HG02798 (cell line): ENCODE data around the gene GH1.
"Not testable (repeated sequence)": the region's sequence is repeated elsewhere in the genome, so short reads cannot be mapped to it uniquely, and the experiment has no call there.

Experiments
- ATAC-seq: cut with Tn5 transposase; IDR thresholded peaks from one replicate; pipeline ENCODE4 v1.9.1; 2021; ENCODE audit warnings: mild to moderate bottlenecking; ENCODE audit not compliant: unreplicated experiment, poor library complexity

GH1 gene

GRCh38 chr17:63918789-63919305, at the start of gene GH1:
Gene GH1 (minus strand): TSS chr17:63918839. CDS start chr17:63918776, 63 bp downstream.
- not testable (repeated sequence) for ATAC-seq

DNA sequence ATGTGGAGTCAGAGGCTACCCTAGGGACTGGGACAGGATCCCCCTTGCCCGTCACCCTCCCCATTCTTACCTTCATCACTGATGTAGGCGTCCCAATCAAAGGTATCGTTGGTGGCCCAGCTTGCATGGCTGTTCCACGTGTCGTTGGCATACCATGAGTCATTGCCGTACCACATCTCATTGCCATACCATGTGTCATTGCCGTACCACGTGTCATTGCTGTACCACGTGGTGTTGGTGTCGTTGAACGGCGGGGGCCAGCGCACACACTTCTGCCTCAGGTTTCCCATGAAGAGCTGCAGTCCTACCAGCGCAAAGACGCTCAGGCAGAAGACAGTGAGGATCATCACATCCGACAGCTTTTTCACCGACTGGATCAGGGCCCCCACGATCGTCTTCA, 49.3 kb upstream of the GH1 start:
- no peak for ATAC-seq

- no peak for ATAC-seq
Observed at GRCh38 chr17:63966646-63967264, 48.1 kb upstream of the GH1 start.

DNA sequence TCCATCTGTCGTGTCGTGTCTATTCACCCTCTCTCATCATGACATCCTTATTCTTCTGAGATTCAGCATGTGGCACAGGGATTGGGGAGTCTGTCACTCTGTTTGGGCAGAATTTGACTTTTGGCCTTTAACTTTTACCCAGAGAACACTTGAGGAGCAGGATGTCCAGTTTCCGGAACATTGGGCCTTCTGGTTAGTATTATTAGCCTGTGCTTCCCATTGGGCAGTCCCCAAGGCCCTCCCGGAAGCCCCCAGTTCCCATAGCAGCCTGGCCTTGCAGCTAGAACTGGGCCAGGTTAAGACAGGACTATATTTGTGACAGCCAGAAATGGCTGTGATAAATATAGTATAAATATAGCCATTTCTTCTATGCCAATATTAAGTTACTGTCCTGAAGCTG, 44.5 kb upstream of the GH1 start:
- ATAC-seq, result no peak

GRCh38 chr17:63962298-63962744, 43.7 kb upstream of the GH1 start:
- ATAC-seq, result no peak

DNA sequence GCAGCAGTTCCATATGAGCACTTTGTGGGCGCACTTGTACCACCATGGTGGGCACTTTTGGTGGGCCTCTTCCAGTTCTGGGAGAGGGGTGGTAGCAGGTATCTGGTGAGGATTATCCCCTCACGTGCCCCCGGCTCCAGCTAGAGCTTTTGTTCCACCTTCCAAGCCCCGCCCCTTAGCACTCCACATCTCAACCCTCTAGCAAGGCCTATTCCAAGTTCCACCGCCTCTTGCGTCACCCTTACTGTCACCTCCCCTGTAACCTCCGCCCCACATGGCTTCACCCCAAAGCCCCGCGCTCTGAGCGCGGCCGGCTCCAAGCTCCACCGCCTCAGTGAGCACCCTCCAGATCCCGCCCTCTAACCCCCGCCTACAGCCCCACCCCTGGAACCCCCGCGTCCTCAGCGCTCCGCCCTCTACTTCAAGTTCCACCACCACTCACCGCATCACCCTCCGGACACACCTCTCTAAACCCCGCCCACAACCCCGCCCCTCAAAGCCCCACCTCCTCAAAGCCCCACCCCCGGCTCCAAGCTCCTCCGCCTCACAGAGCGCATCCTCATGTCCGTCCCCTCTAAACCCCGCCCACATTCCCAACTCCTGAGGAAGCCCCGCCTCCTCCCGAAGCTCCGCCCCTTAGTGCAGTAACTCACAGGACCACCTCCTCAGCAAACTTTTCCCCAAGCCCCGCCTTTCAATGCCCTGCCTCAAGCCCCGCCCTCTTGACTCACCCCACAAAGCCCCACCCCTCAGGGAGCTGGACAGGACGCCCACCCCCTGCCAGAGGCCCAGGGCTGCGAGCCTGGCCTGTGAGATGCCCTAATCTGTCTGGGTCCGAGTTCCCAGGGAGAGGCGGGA, 42.9 kb upstream of the GH1 start:
- ATAC-seq, result peak; percentile 37

DNA sequence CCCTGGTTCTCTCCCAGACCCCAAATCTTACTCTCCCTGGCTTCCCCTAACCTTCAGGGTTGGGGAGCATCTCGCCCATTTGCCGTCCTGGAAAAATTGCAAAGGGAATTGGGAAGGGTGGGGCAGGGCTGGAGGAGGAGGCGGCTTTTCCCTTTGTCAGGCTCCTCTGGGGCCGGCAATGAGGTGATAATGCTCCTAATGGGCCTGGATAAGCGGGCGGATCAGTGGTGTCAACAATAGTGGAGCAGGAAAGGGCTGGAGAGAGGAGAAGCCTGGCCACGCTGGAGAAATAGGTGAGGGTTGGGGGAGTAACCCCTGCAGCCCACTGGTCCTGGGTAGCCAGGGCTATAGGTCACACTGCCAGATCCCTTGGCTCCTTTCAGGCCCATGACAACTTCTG, 41.8 kb upstream of the GH1 start:
- no peak for ATAC-seq

GRCh38 chr17:63960006-63960405, 41.4 kb upstream of the GH1 start:
- ATAC-seq, result no peak

DNA sequence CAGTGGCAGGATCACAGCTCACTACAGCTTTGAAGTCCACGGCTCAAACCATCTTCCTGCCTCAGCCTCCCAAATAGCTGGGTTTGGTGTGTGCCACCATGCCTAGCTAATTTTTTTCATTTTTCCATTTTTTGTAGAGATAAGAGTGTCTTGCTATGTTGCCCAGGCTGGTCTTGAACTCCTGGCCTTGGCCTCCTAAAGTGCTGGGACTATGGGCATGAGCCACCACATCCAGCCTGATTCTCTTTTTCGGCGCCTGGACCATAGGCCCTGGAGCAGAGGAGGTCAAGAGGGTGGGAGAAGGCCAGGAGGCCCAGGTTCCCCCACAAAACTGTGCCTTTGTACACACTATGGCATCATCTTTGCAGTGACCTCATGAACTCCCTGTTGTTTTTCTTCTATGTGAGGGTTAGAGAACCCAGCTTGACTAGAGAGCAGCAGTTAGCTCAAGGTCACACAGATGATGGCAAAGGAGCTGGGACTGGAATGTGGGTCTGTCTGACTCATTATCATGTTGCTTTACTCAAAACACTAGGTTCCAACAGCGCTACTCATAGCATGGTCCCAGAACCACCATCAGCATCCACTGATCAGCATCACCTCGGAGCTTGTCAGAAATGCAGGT, 37.8 kb upstream of the GH1 start:
- no peak for ATAC-seq

GRCh38 chr17:63955791-63956190, 37.2 kb upstream of the GH1 start:
- no peak for ATAC-seq

GRCh38 chr17:63955232-63955631, 36.6 kb upstream of the GH1 start:
- ATAC-seq, result no peak

GRCh38 chr17:63954402-63955063, 35.9 kb upstream of the GH1 start:
- peak; percentile 43 for ATAC-seq

DNA sequence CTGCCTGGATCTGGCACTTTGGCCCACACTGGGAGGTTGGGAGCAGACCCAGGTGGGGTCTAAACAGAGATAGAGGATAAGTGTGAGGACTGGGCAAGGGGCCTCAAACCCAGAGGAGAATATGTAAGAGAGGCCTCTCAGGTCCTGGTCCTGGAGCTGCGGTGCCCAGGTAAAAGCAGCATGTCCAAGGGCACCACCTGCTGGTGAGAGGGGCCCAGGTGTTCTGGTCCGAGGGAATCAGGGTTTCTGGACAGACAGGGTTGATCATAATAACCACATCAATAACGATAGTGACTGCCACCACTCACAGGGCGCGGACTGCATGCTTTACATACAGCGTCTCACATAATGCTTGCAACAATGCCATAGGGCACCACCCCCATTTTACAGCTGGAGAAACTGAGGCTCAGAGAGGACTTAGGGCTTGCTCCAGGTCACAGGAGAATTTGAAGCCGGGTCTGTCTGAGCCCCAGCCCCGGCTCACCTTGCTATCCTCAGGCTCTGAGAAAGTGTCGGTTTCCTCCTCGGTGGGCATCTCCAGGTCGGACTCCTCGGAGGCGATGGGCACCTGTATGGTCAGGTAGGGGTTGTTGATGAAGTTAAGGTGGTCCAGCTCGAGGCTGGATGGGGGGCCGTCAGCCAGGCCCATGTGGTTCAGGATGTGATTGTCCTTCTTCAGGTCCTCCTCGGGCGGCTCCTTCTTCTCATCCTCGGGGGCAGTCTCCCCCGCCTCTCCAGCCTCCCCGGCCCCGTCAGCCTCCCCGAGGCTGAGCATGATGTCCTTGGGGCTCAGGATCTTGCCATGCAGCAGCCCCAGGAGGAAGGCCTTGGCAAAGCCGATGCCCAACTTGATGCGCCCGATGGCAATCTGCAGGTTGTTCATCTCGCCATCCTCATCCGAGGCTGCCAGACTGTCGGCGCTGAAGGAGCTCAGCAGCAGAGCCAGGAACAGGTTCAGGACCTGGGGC, 32.6 kb upstream of the GH1 start:
- ATAC-seq, result no peak

- ATAC-seq, result no peak
Observed at GRCh38 chr17:63949576-63950250, 31.1 kb upstream of the GH1 start.

DNA sequence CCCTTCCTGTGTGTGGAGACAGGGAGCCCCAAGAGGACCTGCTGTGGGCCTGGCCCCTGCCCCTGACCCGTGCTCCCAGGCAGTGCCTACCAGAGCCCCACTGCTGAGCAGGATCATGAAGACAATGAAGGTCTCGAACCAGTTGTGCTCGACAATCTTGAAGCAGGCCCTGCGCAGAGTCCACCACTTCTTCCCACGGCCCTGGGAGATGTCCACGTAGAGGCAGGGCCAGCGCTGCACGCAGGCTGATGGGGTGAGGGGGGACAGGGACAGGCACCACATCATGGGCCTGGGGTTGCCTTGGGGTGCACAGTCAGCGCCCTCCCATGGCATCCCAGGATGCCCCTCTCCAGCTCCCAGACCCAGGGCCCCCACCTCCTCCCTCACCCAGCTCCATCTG, 29.9 kb upstream of the GH1 start:
- ATAC-seq, result no peak

DNA sequence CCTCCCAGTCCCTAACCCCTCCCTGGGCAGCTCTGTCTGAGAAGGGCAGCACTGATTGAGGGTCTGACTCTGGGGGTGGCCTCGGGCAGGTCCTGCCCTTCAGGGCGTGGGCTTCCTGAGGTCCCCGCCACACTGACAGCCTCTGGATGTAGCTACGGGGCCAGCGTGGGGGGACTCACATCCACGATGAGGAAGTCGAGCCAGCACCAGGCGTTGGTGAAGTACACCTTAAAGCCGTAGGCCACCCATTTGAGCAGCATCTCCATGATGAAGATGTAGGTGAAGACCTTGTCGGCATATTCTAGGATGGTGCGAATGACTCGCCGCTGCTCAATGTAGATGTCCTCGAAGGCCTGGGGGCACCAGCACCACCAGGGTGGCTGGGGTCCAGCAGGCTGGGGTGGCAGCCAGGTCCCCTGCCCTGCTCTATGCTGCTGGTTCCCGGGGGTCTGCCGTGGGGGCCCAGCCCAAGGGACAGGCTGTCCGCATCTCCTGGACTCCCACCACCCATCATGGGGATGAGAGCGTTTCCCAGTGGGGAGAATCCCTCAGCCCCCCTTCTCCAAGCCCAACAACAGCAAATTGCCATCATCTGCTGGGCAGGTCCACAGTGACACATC, 29.2 kb upstream of the GH1 start:
- no peak for ATAC-seq

DNA sequence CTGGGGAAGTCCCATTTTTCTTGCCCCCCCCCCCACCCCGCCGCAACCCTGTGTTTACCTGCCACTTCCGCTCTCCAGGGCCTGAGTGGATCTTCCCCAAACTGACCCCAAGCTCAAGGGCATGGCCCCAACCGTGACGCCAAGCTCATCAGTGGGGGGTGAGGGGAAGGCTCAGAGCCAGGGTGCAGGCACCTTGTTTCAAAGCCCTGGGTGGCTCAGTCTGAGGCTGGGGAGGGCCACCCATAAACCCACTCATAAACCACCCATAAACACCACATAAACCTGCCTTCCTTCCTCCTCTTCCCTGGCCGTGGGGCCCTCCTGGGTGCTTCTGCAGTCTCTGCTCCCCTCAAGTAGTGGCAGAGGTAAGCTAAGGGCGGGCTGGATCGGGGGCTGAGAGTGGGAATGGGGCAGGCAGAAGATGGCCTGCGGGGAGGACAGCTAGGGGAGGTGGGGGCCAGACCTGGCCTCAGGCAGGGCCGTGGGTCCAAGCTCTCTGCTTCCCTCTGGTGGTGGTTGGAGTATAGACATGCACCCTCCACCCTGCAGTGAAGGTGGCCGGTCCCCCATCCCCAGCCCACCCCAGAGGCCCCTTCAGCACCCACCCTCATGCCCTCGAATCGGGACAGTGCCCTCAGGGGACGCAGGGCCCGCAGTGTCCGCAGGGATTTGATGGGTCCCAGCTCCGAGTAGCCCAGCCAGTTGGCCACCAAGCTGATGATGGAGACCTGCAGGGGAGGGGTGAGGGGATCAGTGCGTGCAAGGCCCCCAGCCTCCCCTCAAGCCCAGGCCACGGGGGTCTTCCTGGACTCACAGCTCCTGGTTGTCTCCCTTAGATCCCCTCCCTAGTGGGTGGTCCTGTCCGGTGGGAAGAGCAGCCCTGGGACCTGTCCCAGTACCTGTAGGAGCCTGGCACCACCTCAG, 28.1 kb upstream of the GH1 start:
- ATAC-seq, result peak; percentile 63
